Astrocyte (in vitro differentiated cells and primary cell): ENCODE results near the gene CREG2.

Experiments
- EZH2 ChIP-seq: IDR thresholded peaks from 2 replicates; pipeline ENCODE4 v1.6.1; 2012; ENCODE audit warnings: mild to moderate bottlenecking, low read length, inconsistent platforms; ENCODE audit not compliant: insufficient read depth
- TF ChIP-seq, protein P1 (sequence below): IDR thresholded peaks from 2 replicates; pipeline ENCODE4 v1.5.1; 2011; ENCODE audit warnings: low read depth, mild to moderate bottlenecking, inconsistent platforms, low read length, moderate library complexity; ENCODE audit not compliant: insufficient read depth

DNA sequence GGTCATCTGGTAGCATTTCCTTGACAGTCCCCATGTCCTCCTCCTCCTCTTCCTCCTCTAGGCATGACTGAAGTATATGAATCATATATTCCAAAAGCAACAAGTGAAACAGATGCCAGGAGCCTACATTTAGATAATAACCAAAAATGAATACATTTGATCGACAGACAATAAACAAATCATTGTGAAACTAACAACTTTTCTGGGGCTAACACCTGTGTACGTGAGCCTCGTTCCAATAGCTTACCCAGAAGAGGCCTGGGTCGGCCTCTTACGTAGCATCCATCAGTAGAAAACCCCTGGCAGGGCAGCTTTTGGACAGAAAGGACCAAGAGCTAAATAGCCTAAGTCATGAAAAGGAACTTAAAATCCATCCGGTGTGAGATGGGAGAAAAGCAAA is 15.3 kb upstream of the CREG2 start:
- TF ChIP-seq, protein P1, sequence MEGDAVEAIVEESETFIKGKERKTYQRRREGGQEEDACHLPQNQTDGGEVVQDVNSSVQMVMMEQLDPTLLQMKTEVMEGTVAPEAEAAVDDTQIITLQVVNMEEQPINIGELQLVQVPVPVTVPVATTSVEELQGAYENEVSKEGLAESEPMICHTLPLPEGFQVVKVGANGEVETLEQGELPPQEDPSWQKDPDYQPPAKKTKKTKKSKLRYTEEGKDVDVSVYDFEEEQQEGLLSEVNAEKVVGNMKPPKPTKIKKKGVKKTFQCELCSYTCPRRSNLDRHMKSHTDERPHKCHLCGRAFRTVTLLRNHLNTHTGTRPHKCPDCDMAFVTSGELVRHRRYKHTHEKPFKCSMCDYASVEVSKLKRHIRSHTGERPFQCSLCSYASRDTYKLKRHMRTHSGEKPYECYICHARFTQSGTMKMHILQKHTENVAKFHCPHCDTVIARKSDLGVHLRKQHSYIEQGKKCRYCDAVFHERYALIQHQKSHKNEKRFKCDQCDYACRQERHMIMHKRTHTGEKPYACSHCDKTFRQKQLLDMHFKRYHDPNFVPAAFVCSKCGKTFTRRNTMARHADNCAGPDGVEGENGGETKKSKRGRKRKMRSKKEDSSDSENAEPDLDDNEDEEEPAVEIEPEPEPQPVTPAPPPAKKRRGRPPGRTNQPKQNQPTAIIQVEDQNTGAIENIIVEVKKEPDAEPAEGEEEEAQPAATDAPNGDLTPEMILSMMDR, result no peak
- no peak for TF ChIP-seq EZH2
